ENCODE measurements around the gene MLEC. TPM values are rescaled to one million over a fixed set of nuclear protein-coding genes. Genes with fewer than 3 reads are reported as not detected.

Gene MLEC
- total and polyA plus RNA-seq, 9 of the 15 experiments (the other 6 are each of a cell fraction or from before 2014, with no cell fraction given), result 18.5 to 108 (median 57.8) TPM

- Histone ChIP-seq H3K4me1 (replicated peaks in 1 of 2; ENCODE audit: control insufficient read depth in 2 of 2, insufficient read depth in 2 of 2, low read length in 2 of 2) (peaks cover 0 to 10% of the 10 kb centered on the region in 2 experiments; a peak in 2 of 5 replicates), H3K27ac (ENCODE audit: extremely low read depth, low read depth, low read length) (no peak overlapping the region), H3K9ac (ENCODE audit: insufficient read depth in 1 of 2, low read depth in 2 of 2, low read length in 2 of 2) (no peak overlapping the region), H4K20me1 (replicated peaks; ENCODE audit: control insufficient read depth, insufficient read depth, low read length) (no peaks in the 10 kb centered on the region; the same call in none of the 2 replicates), H3K9me3 (replicated peaks; ENCODE audit: control insufficient read depth, insufficient read depth, low read depth, low read length) (no peaks in the 10 kb centered on the region), H3K27me3 (ENCODE audit: control insufficient read depth in 2 of 2, insufficient read depth in 2 of 2, low read length in 2 of 2) (peaks cover 54 to 93% of the 10 kb centered on the region in 2 experiments), H3K36me3 (ENCODE audit: control insufficient read depth, insufficient read depth, low read length) (no peaks in the 10 kb centered on the region), H2AFZ (ENCODE audit: low read depth, low read length) (no peak overlapping the region), H3K79me2 (ENCODE audit: control insufficient read depth, insufficient read depth, low read length) (no peaks in the 10 kb centered on the region), H3K9me1 (ENCODE audit: control insufficient read depth, insufficient read depth, low read length) (no peaks in the 10 kb centered on the region), H3K4me3 (no peak overlapping the region), H3K4me2 (ENCODE audit: insufficient read depth, low read length) (no peak overlapping the region)
- FAIRE-seq (no peak), DNase-seq (ENCODE audit: extremely low read depth in 1 of 4, low spot score in 3 of 4) (no peak), ATAC-seq (no peak; the same call in 1 of the 3 replicates)
- intact Hi-C loops (cut with micrococcal nuclease), result no loop called here
- in situ Hi-C loops (cut with MboI), result loop anchor here (25.0 kb wide), 1 partner anchor 317 kb away; the partner anchor contains the start of gene PLA2G1B
- no peak for TF ChIP-seq HDAC6 (IDR thresholded peaks at IDR 0.05; ENCODE audit: low read depth, low read length)
- no peak for TF ChIP-seq SETDB1 (IDR thresholded peaks at IDR 0.05; ENCODE audit: low read length)
- no peak for TF ChIP-seq CREBBP (IDR thresholded peaks at IDR 0.05; ENCODE audit: low read depth, low read length)
- no peak for TF ChIP-seq ZNF507 (tag; conservative IDR thresholded peaks at IDR 0.05)
- no peak for TF ChIP-seq SMAD2 (IDR thresholded peaks at IDR 0.05; ENCODE audit: low read depth, low read length)
- TF ChIP-seq POLR2AphosphoS5 (IDR thresholded peaks at IDR 0.05; ENCODE audit: control insufficient read depth, insufficient read depth, low read depth, low read length), result no peak
- no peak for TF ChIP-seq AFF1 (IDR thresholded peaks at IDR 0.05; ENCODE audit: low read depth in 1 of 2, partially characterized antibody in 2 of 2)
- no peak for TF ChIP-seq NCOA1 (IDR thresholded peaks at IDR 0.05; ENCODE audit: low read depth)
- no peak for TF ChIP-seq ZNF589 (CRISPR knock-in tag; IDR thresholded peaks at IDR 0.05; ENCODE audit: low read depth)
- TF ChIP-seq PREB (CRISPR knock-in tag; IDR thresholded peaks at IDR 0.05), result no peak
- TF ChIP-seq PTTG1 (tag; IDR thresholded peaks at IDR 0.05; ENCODE audit: low read depth), result no peak
- no peak for TF ChIP-seq NEUROD1 (IDR thresholded peaks at IDR 0.05; ENCODE audit: borderline replicate concordance, low read depth, low read length, partially characterized antibody)
- no peak for TF ChIP-seq CXXC5 (CRISPR knock-in tag; IDR thresholded peaks at IDR 0.05)
- TF ChIP-seq TEAD4 (IDR thresholded peaks at IDR 0.05; ENCODE audit: low read length), result no peak
- no peak for TF ChIP-seq TEAD4 (CRISPR knock-in tag; IDR thresholded peaks at IDR 0.05; ENCODE audit: borderline replicate concordance)
- TF ChIP-seq RBM14 (IDR thresholded peaks at IDR 0.05; ENCODE audit: borderline replicate concordance, insufficient read depth, low read depth, low read length), result no peak
- no peak for TF ChIP-seq HDAC8 (tag; IDR thresholded peaks at IDR 0.05)
- WGBS (ENCODE audit: insufficient coverage, low coverage, missing lambda C conversion rate), result 13% methylated on average over 10 of the region's 10 CpGs
- CTCF ChIA-PET (ENCODE audit: low intra/inter-chr PET ratio), result no interaction called here
- POLR2A ChIA-PET, result interaction anchor here (0.6 to 2.2 kb wide), 2 partner anchors 9 to 308 kb away, joined by 3 to 9 read pairs; no protein-coding TSS in a partner anchor
- BruUV-seq (replicated peaks), result no TSS peak
Measured at GRCh38 chr12:120654656-120655055, 32.3 kb upstream of the MLEC start.
